Neutrophil (primary cell): Measurements from ENCODE around the gene GRIN2D.

ENCODE experiments used
- H3K27ac ChIP-seq: fragments of 200-600 bp; sonication (generic); 2 replicates; pipeline ENCODE4 v1.5.1; 2016; ENCODE audit warnings: mild to moderate bottlenecking, moderate library complexity
- H3K27me3 ChIP-seq: fragments of 200-600 bp; sonication (generic); 2 replicates; pipeline ENCODE4 v1.6.0; 2016; ENCODE audit warnings: mild to moderate bottlenecking
- H3K36me3 ChIP-seq: fragments of 200-600 bp; sonication (generic); 2 replicates; pipeline ENCODE4 v1.5.1; 2017
- H3K4me1 ChIP-seq, 2 experiments: fragments of 200-600 bp in 1 of 2; sonication (generic) in 1 of 2; 1 replicate in 1 of 2; 2 replicates in 1 of 2; pipeline versions ENCODE4 v1.5.1 to v1.6.1; 2013 to 2016; ENCODE audit warnings: low read depth in 1 of 2, low read length in 1 of 2, mild to moderate bottlenecking in 1 of 2, moderate library complexity in 1 of 2; ENCODE audit not compliant: control insufficient read depth in 1 of 2, insufficient read depth in 1 of 2
- H3K4me3 ChIP-seq, 2 experiments: fragments of 200-600 bp in 1 of 2; sonication (generic) in 1 of 2; 1 replicate in 1 of 2; 2 replicates in 1 of 2; pipeline ENCODE4 v1.5.1; 2013 to 2016; ENCODE audit warnings: low read depth in 1 of 2, low read length in 1 of 2, mild to moderate bottlenecking in 1 of 2, moderate library complexity in 1 of 2
- H3K9me3 ChIP-seq: fragments of 200-600 bp; sonication (generic); 2 replicates; pipeline ENCODE4 v1.5.1; 2016
- CTCF ChIP-seq: fragments of 200-600 bp; sonication (generic); IDR thresholded peaks from 2 replicates; pipeline ENCODE4 v1.5.1; 2016; ENCODE audit warnings: antibody characterized with exemption

Gene GRIN2D

GRCh38 chr19:48381178-48381950 is 12.1 kb upstream of the GRIN2D start:
- no peak overlapping the region for H3K4me3 ChIP-seq
- H3K27ac ChIP-seq: no peak overlapping the region
- H3K4me1 ChIP-seq: no peaks in the 10 kb centered on the region
- TF ChIP-seq CTCF: no peak
- H3K27me3 ChIP-seq: no peaks in the 10 kb centered on the region
- H3K9me3 ChIP-seq: no peaks in the 10 kb centered on the region
- peaks cover 47% of the 10 kb centered on the region for H3K36me3 ChIP-seq

GRCh38 chr19:48382286-48382685 is 11.2 kb upstream of the GRIN2D start:
- H3K9me3 ChIP-seq: no peaks in the 10 kb centered on the region
- H3K36me3 ChIP-seq: peaks cover 50% of the 10 kb centered on the region
- no peak overlapping the region for H3K27ac ChIP-seq
- no peaks in the 10 kb centered on the region for H3K27me3 ChIP-seq
- no peaks in the 10 kb centered on the region for H3K4me1 ChIP-seq
- no peak overlapping the region for H3K4me3 ChIP-seq
- TF ChIP-seq CTCF: no peak

DNA sequence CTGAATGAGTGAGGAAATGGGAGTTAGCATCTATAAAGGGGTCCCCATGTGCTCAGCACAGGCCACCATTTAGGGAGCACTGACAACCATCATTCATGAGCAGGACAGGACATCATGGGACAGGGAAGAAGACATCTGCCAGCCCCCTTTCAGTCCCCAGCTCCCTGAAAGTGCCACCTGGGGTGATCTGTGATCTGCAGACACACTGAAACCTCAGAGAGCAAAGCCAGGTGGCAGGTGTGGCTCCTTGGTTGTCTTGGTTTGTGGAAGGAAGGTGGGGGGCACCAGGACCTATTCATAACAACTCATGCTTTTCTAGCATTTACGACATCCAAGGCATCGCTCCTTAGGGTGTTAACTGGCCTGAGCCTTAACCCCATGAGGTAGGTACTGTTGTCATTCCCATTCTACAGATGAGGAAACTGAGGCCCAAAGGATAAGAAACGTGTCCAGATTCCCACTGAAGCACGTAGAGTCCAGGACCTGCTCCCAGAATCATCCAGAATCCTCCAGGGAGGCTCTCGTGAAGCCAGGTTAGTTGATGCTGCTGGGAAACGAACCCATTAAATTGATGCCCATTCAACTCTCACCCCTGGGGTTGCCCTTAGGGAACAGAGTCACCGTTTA is 7.9 kb upstream of the GRIN2D start:
- no peak for TF ChIP-seq CTCF
- Histone ChIP-seq H3K36me3 (peaks cover 66% of the 10 kb centered on the region), H3K27ac (no peak overlapping the region), H3K9me3 (no peaks in the 10 kb centered on the region), H3K4me1 (peaks cover 4 to 5% of the 10 kb centered on the region in 2 experiments), H3K27me3 (no peaks in the 10 kb centered on the region), H3K4me3 (no peak overlapping the region)

DNA sequence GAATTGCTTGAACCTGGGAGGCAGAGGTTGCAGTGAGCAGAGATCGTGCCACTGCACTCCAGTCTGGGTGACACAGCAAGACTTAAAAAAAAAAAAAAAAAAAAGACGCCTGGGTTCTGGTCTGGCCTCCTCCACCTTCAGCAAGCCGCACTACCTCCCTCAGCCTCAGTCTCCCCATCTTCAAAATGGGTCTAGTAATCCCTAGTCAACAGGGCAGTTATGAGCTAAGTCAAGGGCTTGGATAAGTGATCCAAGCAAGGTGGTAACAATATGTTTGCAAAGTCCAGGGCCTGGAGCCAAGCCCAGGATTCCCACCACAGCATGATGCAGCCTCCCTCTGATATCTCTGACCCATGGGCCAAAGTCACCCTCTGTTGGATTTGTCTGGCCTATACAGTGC is 6.5 kb upstream of the GRIN2D start:
- Histone ChIP-seq H3K27ac (no peak overlapping the region), H3K36me3 (peaks cover 60% of the 10 kb centered on the region)

More for the DNA sequence above, 6.5 kb upstream of the GRIN2D start:
- H3K9me3 ChIP-seq: no peaks in the 10 kb centered on the region
- H3K27me3 ChIP-seq: peaks cover 6% of the 10 kb centered on the region
- peaks cover 11 to 12% of the 10 kb centered on the region in 2 experiments for H3K4me1 ChIP-seq
- no peak for TF ChIP-seq CTCF
- H3K4me3 ChIP-seq: no peak overlapping the region
